Adipocyte (in vitro differentiated cells): ENCODE data around the gene AATK.

Experiments used
- DNase-seq: peaks from one replicate; pipeline ENCODE4 v3.0.0-alpha.2; 2015; ENCODE audit warnings: low read depth
- H3K27me3 ChIP-seq: replicated peaks from 2 replicates; pipeline ENCODE4 v1.7.0; 2013; ENCODE audit warnings: mild to moderate bottlenecking, low read length, moderate library complexity; ENCODE audit not compliant: control insufficient read depth, insufficient read depth
- H3K36me3 ChIP-seq: 2 replicates; pipeline ENCODE4 v1.7.0; 2013; ENCODE audit warnings: low read length, mild to moderate bottlenecking, moderate library complexity; ENCODE audit not compliant: control insufficient read depth, insufficient read depth, severe bottlenecking
- H3K4me1 ChIP-seq: 2 replicates; pipeline ENCODE4 v1.7.0; 2013; ENCODE audit warnings: mild to moderate bottlenecking, low read length, moderate library complexity; ENCODE audit not compliant: control insufficient read depth, insufficient read depth
- H3K4me3 ChIP-seq: 2 replicates; pipeline ENCODE4 v1.7.0; 2013; ENCODE audit warnings: mild to moderate bottlenecking, low read length, moderate library complexity
- H3K9ac ChIP-seq: 2 replicates; pipeline ENCODE4 v1.7.0; 2013; ENCODE audit warnings: mild to moderate bottlenecking, low read length, moderate library complexity
- H3K9me3 ChIP-seq: 2 replicates; pipeline ENCODE4 v1.7.0; 2013; ENCODE audit warnings: mild to moderate bottlenecking, low read length, moderate library complexity; ENCODE audit not compliant: control insufficient read depth

AATK gene

DNA sequence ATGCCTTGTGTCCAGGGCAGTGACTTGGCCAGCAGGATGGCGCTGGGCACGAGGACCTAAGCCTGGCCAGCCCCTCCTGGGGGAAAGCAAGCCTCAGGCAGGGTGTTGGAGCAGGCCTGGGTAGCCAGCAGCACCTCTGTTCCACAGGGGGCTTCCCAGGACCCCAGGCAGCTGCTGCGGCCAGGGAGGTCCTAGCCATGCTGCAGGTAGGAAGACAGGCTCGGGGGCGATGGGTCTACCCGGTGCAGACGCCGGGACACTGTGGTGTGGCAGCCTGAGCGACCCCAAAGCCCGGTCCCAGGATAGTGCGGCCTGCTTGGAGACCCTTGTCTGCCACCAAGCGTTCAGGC, 22.4 kb upstream of the AATK start:
- Histone ChIP-seq H3K9me3 (no peaks in the 10 kb centered on the region), H3K36me3 (no peaks in the 10 kb centered on the region), H3K9ac (no peak overlapping the region), H3K27me3 (peaks cover 8% of the 10 kb centered on the region), H3K4me1 (no peaks in the 10 kb centered on the region), H3K4me3 (no peak overlapping the region)
- no peak for DNase-seq

DNA sequence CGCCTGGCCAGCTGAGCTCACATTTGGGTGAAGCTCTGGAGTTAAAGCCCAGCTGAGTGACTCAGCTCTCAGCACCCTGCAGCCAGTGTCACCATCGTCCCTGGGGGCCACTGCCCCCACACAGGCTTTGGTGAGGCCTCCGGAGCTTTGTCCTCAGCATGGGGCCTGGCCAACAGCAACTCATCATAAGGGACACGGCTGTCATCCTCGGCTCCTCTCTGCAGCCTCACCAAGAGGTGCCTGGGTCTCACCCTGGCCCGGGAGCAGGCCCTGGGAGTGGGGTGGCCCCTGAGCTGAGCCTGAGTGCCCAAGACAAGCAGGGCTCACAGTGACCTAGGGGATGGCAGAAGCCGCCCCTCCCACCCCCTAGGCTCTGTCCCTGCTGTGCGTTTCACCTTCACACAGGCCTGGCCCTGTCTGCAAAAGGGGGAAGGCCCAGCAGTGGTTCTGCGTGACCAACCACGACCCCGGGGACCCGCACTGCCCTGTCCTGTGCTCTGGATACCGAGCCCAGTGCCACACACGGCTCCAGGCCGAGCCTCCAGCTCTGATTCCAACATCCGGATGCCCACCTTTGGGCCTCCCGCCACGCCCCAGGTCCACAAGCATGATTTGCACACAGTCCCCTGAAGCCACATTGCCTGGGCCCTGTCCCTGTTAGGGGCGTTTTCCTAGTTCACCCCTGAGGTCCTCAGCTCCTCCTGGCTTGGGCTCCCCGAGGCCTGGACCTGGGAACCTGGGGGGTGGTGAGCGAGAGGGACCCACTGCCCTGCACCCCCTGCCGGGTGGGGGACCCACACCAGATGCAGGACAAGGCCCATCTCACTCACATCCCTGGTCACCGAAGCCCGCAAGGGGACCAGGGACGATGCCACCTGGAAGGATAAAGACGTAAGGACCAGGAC, 21.8 kb upstream of the AATK start:
- no peaks in the 10 kb centered on the region for H3K9me3 ChIP-seq
- H3K4me1 ChIP-seq = no peaks in the 10 kb centered on the region
- DNase-seq = no peak
- H3K4me3 ChIP-seq = no peak overlapping the region
- no peaks in the 10 kb centered on the region for H3K36me3 ChIP-seq
- peaks cover 10% of the 10 kb centered on the region for H3K27me3 ChIP-seq
- no peak overlapping the region for H3K9ac ChIP-seq

DNA sequence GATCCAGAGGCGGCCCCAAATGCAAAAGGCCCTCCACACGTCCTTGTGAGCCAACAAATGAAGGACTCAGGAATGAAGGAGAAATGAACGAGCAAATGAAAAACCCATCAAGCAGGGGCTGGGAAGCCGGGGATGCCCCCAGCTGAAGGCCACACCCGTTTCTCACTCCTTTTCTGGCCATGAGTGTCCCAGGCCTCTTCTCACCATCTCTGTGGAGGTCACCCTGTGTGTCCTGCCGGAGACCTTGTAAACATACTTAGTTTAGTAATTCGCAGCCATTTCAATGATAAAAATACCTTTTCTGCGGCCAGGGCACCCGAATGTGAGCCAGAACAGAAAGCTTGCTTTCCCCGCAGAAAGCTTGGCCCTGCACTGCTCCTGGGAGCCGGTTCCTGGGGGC, 21.1 kb upstream of the AATK start:
- H3K9ac ChIP-seq = no peak overlapping the region
- peaks cover 10% of the 10 kb centered on the region for H3K27me3 ChIP-seq
- no peaks in the 10 kb centered on the region for H3K9me3 ChIP-seq
- no peak for DNase-seq
- H3K4me3 ChIP-seq = no peak overlapping the region
- H3K4me1 ChIP-seq = no peaks in the 10 kb centered on the region
- H3K36me3 ChIP-seq = no peaks in the 10 kb centered on the region

DNA sequence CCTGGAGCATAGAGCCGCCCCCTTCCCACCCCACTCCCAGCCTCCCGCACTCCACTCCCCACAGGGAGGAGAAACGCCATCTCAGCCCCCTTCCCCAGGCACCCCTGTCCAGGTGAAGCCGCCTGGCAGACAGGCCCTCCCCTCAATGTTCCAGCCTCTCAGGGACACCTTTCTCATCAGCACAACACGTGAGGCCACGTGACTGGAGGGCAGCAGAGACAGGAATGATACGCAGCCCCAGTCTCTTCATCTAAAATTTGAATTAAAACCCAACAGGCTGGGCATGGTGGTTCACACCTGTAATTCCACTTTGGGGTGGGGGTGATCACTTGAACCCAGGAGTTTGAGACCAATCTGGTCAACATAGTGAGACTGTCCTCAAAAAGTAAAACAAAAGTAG, 20.2 kb upstream of the AATK start:
- Histone ChIP-seq H3K27me3 (peaks cover 10% of the 10 kb centered on the region), H3K4me1 (no peaks in the 10 kb centered on the region), H3K9me3 (no peaks in the 10 kb centered on the region), H3K36me3 (no peaks in the 10 kb centered on the region), H3K4me3 (no peak overlapping the region), H3K9ac (no peak overlapping the region)
- no peak for DNase-seq

DNA sequence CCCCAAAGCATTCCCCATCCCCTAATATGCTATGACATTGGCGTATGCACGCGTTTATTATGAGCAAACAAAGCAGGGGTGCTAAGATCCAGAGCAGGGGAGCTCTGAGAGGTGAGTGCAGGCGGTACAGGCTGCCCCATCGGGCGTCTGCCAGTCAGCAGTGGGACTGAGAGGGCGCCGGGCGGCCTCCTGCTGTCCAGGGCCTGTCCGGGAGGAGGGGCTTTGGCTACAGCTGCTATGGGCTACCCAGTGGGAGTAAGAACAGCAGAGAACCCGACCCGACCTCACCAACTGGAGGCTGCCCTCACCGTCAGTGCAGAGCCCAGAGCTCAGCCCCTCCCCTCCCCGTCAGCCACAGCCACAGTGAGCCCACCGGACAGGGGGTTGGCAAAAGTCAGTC, 18.5 kb upstream of the AATK start:
- H3K9ac ChIP-seq = no peak overlapping the region
- no peaks in the 10 kb centered on the region for H3K9me3 ChIP-seq
- peaks cover 10% of the 10 kb centered on the region for H3K27me3 ChIP-seq
- no peaks in the 10 kb centered on the region for H3K36me3 ChIP-seq
- H3K4me1 ChIP-seq = no peaks in the 10 kb centered on the region
- H3K4me3 ChIP-seq = no peak overlapping the region
- DNase-seq = no peak

DNA sequence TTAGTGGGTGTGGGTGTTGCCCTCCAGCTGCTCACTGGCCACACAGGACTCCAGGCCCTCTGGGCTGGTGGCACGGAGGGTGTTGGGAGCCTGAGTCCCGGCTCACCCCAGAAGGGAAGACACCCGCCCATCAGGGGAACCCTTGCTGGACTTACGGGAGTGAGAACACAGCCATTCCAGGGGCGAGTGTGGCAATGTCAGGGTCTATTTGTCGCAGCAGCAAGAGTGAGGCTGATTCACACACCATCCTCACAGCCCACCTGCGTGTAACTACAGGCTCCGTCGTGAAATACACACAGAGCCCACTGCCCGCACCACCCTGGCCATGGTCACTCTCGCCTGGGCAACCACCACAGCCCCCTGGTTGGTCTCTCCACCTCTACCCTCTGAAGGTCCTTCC, 17.8 kb upstream of the AATK start:
- no peaks in the 10 kb centered on the region for H3K4me1 ChIP-seq
- H3K9me3 ChIP-seq = no peaks in the 10 kb centered on the region
- peaks cover 17% of the 10 kb centered on the region for H3K27me3 ChIP-seq
- H3K36me3 ChIP-seq = no peaks in the 10 kb centered on the region
- no peak overlapping the region for H3K9ac ChIP-seq
- no peak for DNase-seq
- no peak overlapping the region for H3K4me3 ChIP-seq

DNA sequence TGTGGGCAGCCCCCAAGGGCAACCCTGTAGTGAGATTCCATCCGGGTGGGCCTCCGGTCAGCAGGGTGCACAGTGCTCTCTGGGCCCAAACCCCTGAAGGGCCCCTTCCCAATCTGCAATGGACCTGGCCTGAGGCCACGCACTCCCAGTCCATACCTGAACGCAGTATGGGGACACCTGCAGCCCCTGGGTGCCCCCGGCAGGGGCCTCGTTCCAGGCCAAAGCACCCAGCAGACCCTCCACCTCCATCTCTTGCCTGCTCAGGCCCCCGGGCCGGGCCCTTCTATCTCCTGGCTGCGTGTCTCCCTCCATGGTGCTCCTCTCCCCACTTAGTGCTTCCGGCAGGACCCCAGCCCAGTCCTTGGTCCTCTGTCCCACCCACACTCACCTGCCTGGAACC, 17.3 kb upstream of the AATK start:
- Histone ChIP-seq H3K36me3 (no peaks in the 10 kb centered on the region), H3K4me1 (no peaks in the 10 kb centered on the region), H3K4me3 (no peak overlapping the region), H3K27me3 (peaks cover 17% of the 10 kb centered on the region), H3K9ac (no peak overlapping the region), H3K9me3 (no peaks in the 10 kb centered on the region)
- DNase-seq = no peak

DNA sequence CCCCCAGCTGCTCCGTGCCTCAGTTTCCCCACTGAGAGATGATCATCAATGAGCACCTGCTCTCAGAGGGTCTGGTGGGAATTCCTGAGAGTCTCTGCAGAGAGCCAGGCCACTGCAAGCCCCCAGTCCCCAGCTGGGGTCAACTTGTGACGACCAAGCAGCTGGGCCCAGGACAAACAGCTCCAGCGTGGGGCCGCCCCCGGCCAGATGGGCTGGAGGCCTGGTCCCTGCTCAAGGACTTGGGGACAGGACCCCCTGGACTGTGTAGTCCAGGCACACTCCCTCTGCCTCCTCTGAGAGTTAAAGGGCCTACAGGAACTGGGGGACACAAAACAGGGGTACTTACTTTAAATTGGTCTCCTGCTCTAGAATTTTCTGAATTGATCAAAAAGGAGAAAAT, 16.6 kb upstream of the AATK start:
- Histone ChIP-seq H3K9ac (no peak overlapping the region), H3K4me3 (no peak overlapping the region), H3K4me1 (no peaks in the 10 kb centered on the region), H3K9me3 (no peaks in the 10 kb centered on the region), H3K27me3 (peaks cover 20% of the 10 kb centered on the region), H3K36me3 (no peaks in the 10 kb centered on the region)
- DNase-seq = no peak

DNA sequence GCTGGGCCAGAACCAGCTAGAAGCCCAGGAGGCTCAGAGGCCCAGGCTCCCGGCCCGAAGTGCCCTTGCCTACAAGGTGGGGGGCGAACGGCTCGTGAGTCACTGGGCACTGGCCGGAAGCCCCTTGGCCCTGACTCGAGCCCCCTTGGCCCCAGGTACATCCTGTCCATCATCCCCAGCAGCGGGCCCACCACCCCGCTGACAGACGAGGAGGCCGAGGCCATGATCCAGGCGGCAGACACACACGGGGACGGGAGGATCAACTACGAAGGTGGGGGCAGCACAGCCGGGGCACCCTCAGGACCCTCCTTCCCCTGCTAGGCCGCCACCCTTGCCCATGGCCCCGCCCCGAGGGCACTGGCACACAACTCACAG, 15.8 kb upstream of the AATK start:
- Histone ChIP-seq H3K4me1 (no peaks in the 10 kb centered on the region), H3K9ac (no peak overlapping the region), H3K9me3 (no peaks in the 10 kb centered on the region), H3K4me3 (no peak overlapping the region), H3K27me3 (peaks cover 22% of the 10 kb centered on the region), H3K36me3 (no peaks in the 10 kb centered on the region)
- DNase-seq = no peak

DNA sequence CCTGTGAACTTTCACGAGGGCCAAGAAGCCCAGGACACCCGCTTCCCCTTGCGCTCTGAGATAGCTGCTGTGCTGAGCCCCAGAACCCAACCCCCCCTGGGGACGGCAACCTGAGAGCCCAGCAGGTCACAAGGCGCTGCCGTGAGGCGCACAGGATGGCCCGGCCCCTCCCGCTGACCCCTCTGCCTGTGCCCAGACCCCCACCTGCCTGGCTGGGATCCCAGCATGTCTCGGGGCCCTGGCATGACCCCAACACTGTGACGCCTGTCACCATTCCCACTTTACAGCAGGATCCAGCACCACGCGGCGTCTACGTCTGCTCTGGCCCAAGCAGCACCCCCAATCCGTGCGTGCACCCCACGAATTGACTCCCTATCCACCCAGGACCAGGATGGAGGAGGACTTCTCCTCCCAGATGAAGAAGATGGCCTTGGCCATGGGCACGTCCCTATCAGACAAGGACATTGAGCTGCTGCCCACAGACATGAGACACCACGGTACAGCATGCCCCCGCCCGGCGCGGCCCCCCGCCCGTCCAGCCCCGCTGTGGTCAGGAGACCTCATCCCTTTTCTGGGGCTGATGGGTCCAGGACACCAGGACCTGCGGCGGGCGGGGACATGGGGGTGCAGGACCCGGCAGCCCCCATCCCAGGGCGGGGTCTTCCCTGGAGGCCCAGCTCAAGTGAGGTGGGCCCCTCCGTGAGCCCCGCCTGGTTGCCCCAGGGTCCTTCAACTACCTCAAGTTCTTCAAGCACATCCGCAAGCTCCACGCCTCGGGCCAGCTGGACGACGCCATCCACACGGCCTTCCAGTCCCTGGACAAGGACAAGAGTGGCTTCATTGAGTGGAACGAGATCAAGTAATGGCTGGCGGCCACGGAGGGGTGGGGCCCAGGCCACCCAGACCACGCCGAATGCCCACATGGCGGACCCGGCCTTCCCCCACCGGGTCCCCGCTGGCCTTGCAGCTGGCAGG, 15.1 kb upstream of the AATK start:
- no peaks in the 10 kb centered on the region for H3K36me3 ChIP-seq
- H3K9ac ChIP-seq = no peak overlapping the region
- H3K27me3 ChIP-seq = peaks cover 22% of the 10 kb centered on the region
- DNase-seq = no peak
- H3K4me1 ChIP-seq = no peaks in the 10 kb centered on the region
- H3K4me3 ChIP-seq = no peak overlapping the region
- H3K9me3 ChIP-seq = no peaks in the 10 kb centered on the region

DNA sequence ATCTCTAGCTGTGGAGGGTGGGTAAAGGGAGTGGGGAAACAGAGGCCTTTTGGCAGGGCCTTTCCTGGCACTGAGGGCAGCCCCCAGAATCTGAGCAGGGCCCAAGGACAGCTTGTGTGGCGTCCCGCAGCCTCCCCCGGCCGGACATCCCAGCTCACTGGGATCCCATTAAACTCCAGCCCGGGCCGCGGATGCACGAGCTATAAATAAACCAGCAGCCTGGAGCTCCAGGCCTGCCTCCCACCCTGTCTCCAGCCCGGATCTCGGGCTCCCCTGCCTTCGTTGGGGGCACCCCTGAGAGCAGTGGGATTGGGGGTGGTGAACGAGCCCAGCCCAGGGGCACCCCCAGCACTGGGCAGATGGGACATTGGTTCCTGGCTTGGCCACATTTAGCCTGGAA, 13.8 kb upstream of the AATK start:
- H3K4me3 ChIP-seq = no peak overlapping the region
- no peaks in the 10 kb centered on the region for H3K36me3 ChIP-seq
- H3K27me3 ChIP-seq = peaks cover 16% of the 10 kb centered on the region
- H3K4me1 ChIP-seq = no peaks in the 10 kb centered on the region
- H3K9me3 ChIP-seq = peaks cover 10% of the 10 kb centered on the region
- H3K9ac ChIP-seq = no peak overlapping the region
- no peak for DNase-seq
